ENCODE results near the gene CPT1B. TPM values are rescaled to one million over a fixed set of nuclear protein-coding genes. Genes with fewer than 3 reads are reported as not detected.

Gene CPT1B
- total RNA-seq, 4 donors from 2014 or later, result 34.2 to 111 (median 37.6) TPM

GRCh38 chr22:50607659-50608020 lies 29.4 kb upstream of the CPT1B start:
- no peaks in the 10 kb centered on the region for H3K36me3 ChIP-seq
- peaks cover 0 to 6% (median 2%) of the 10 kb centered on the region in 4 donors for H3K4me1 ChIP-seq
- H3K27ac ChIP-seq, result no peak overlapping the region
- H3K9me3 ChIP-seq, result no peaks in the 10 kb centered on the region
- no peak for DNase-seq
- peaks cover 53% of the 10 kb centered on the region for H3K27me3 ChIP-seq
- no peak overlapping the region for H3K4me3 ChIP-seq
- intact Hi-C loops (cut with DNase I; ENCODE audit: low total_unique reads) (no loop called here), in situ Hi-C loops (cut with MboI; ENCODE audit: low pct_ligation_motif_present in 1 of 4, low pct_unique_long_range_greater_than_20kb in 1 of 4, low sequenced_read_pairs in 3 of 4) (no loop called here)
- TF ChIP-seq CTCF (IDR thresholded peaks at IDR 0.05), result no peak
- no peak for TF ChIP-seq EP300 (IDR thresholded peaks at IDR 0.05; ENCODE audit: low read depth)
- no peak for TF ChIP-seq POLR2AphosphoS5 (IDR thresholded peaks at IDR 0.05)
- no peak for TF ChIP-seq POLR2A (IDR thresholded peaks at IDR 0.05)
- 20 to 71% methylated on average over 1 to 6 of the region's 6 CpGs for WGBS, 2 donors (ENCODE audit: low coverage in 1 of 2)

GRCh38 chr22:50606946-50607658 lies 28.9 kb upstream of the CPT1B start:
- H3K4me1 ChIP-seq, result peaks cover 0 to under 1% (median under 1%) of the 10 kb centered on the region in 4 donors
- no peak overlapping the region for H3K4me3 ChIP-seq
- no peak for DNase-seq
- TF ChIP-seq POLR2A (IDR thresholded peaks at IDR 0.05), result no peak
- no peak for TF ChIP-seq EP300 (IDR thresholded peaks at IDR 0.05; ENCODE audit: low read depth)
- no peak for TF ChIP-seq CTCF (IDR thresholded peaks at IDR 0.05)
- no peaks in the 10 kb centered on the region for H3K36me3 ChIP-seq
- in situ Hi-C loops (cut with MboI; ENCODE audit: low pct_ligation_motif_present in 1 of 4, low pct_unique_long_range_greater_than_20kb in 1 of 4, low sequenced_read_pairs in 3 of 4) (no loop called here), intact Hi-C loops (cut with DNase I; ENCODE audit: low total_unique reads) (no loop called here)
- H3K27me3 ChIP-seq, result peaks cover 54% of the 10 kb centered on the region
- no peak overlapping the region for H3K27ac ChIP-seq
- no peaks in the 10 kb centered on the region for H3K9me3 ChIP-seq
- WGBS, 2 donors (ENCODE audit: low coverage in 1 of 2), result 78% methylated on average over 18 of the region's 18 CpGs; no CpG with 5 or more reads in 1 of the 2 donors

- WGBS, 2 donors (ENCODE audit: low coverage in 1 of 2), result 72% methylated on average over 19 of the region's 19 CpGs; no CpG with 5 or more reads in 1 of the 2 donors
- peaks cover 61% of the 10 kb centered on the region for H3K27me3 ChIP-seq
- DNase-seq, result no peak
These were observed 28.1 kb upstream of the CPT1B start for GRCh38 chr22:50606165-50606945.

More at GRCh38 chr22:50606165-50606945, 28.1 kb upstream of the CPT1B start:
- Histone ChIP-seq H3K4me1 (no peaks in the 10 kb centered on the region), H3K4me3 (no peak overlapping the region), H3K36me3 (no peaks in the 10 kb centered on the region), H3K9me3 (no peaks in the 10 kb centered on the region), H3K27ac (no peak overlapping the region)
- intact Hi-C loops (cut with DNase I; ENCODE audit: low total_unique reads), result no loop called here
- in situ Hi-C loops (cut with MboI; ENCODE audit: low pct_ligation_motif_present in 1 of 4, low pct_unique_long_range_greater_than_20kb in 1 of 4, low sequenced_read_pairs in 3 of 4), result no loop called here
- no peak for TF ChIP-seq POLR2A (IDR thresholded peaks at IDR 0.05)
- no peak for TF ChIP-seq EP300 (IDR thresholded peaks at IDR 0.05; ENCODE audit: low read depth)
- no peak for TF ChIP-seq CTCF (IDR thresholded peaks at IDR 0.05)
- TF ChIP-seq POLR2AphosphoS5 (IDR thresholded peaks at IDR 0.05), result no peak
